Measurements from ENCODE around the gene PSD2. TPM values are rescaled to one million over a fixed set of nuclear protein-coding genes. Genes with fewer than 3 reads are reported as not detected.

PSD2 gene
- total and polyA plus RNA-seq, 2 donors from 2014 or later, result 0.09 to 0.13 TPM

DNA sequence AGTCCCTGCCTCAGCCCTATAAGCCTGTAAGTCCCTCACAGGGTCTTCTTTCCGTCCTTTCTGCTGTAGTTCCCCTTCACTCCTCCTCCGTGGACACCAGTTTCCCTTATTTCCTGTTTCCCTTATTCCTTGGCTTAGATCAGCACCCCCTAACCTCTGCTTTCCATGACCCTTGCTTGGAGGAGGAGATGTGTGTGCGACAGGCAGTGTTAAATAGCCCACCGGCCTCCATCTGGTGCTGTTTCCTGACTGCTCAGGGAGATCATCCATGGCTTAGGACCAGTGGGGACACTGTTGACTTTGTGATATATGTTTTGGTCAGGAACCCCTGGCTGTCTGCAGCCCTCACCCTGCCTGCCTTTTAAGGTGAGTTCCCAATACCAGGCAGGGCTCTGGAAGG, 34.1 kb upstream of the PSD2 start:
- no peak for TF ChIP-seq CTCF (IDR thresholded peaks at IDR 0.05; ENCODE audit: borderline replicate concordance, extremely low read depth, insufficient read depth)
- peaks cover 0 to 26% (median 8%) of the 10 kb centered on the region in 3 donors for H3K4me1 ChIP-seq (ENCODE audit: control insufficient read depth in 2 of 3, insufficient read depth in 2 of 3, low read depth in 1 of 3, low read length in 3 of 3)
- H3K9me3 ChIP-seq (ENCODE audit: control insufficient read depth in 2 of 3, insufficient read depth in 1 of 3, low read length in 3 of 3), result no peaks in the 10 kb centered on the region
- DNase-seq (no peak), FAIRE-seq (no peak)
- H3K27ac ChIP-seq (ENCODE audit: low read depth in 2 of 2, low read length in 2 of 2), result no peak overlapping the region
- no peak overlapping the region for H3K4me3 ChIP-seq (ENCODE audit: low read length in 3 of 3)
- intact Hi-C loops (cut with DNase I), result no loop called here
- no peaks in the 10 kb centered on the region for H3K36me3 ChIP-seq (ENCODE audit: control insufficient read depth in 2 of 3, insufficient read depth in 3 of 3, low read length in 3 of 3)
- no peak overlapping the region for H3K9ac ChIP-seq (ENCODE audit: low read length in 3 of 3)
- no peaks in the 10 kb centered on the region for H3K27me3 ChIP-seq (ENCODE audit: control insufficient read depth, insufficient read depth, low read length)

GRCh38 chr5:139762615-139763170, 32.9 kb upstream of the PSD2 start:
- DNase-seq, result peak; percentile 67 to 82 (median 78)
- Histone ChIP-seq H3K27me3 (ENCODE audit: control insufficient read depth, insufficient read depth, low read length) (no peaks in the 10 kb centered on the region), H3K36me3 (ENCODE audit: control insufficient read depth in 2 of 3, insufficient read depth in 3 of 3, low read length in 3 of 3) (no peaks in the 10 kb centered on the region), H3K4me3 (ENCODE audit: low read length in 3 of 3) (no peak overlapping the region), H3K4me1 (ENCODE audit: control insufficient read depth in 2 of 3, insufficient read depth in 2 of 3, low read depth in 1 of 3, low read length in 3 of 3) (peaks cover 0 to 26% (median 8%) of the 10 kb centered on the region in 3 donors), H3K9ac (ENCODE audit: low read length in 3 of 3) (no peak overlapping the region), H3K27ac (ENCODE audit: low read depth in 2 of 2, low read length in 2 of 2) (peak overlapping the region; percentile 29 to 32), H3K9me3 (ENCODE audit: control insufficient read depth in 2 of 3, insufficient read depth in 1 of 3, low read length in 3 of 3) (no peaks in the 10 kb centered on the region)
- TF ChIP-seq CTCF (IDR thresholded peaks at IDR 0.05; ENCODE audit: borderline replicate concordance, extremely low read depth, insufficient read depth), result no peak
- no peak for FAIRE-seq
- intact Hi-C loops (cut with DNase I), result no loop called here

DNA sequence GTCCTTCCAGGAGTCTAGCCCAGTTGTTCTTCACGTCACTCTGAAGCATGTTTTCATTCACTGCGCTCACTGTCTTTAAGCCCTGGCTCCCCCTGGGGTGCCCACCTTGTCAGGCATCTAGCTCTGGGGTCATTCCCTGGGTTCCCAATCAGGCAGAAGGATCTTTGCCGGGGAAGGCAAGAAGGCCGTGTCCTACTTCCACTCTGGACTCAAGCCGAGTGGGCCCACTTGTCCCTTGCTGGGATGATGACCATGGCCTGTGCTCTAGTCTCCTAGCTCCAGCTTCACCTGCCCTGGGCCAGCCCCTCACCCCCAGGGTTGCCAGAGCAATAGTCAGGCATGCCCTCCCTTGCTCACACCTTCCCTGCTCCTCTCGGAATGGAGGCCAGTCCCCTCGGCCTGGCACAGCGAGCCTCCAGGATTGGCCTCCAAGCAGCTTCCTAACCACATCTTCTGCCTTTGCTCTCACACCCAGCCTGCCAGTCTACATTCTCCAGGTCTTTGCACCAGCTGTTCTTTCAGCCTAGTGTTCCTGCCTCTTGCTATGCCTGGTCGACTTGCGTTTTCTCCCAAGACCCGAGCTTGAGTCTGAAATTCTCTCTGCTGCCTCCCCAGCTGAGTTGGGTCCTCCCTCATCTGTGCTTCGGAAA, 32.2 kb upstream of the PSD2 start:
- no peak for FAIRE-seq
- no peaks in the 10 kb centered on the region for H3K9me3 ChIP-seq (ENCODE audit: control insufficient read depth in 2 of 3, insufficient read depth in 1 of 3, low read length in 3 of 3)

More for the DNA sequence above, 32.2 kb upstream of the PSD2 start:
- intact Hi-C loops (cut with DNase I), result no loop called here
- no peak overlapping the region for H3K4me3 ChIP-seq (ENCODE audit: low read length in 3 of 3)
- TF ChIP-seq CTCF (IDR thresholded peaks at IDR 0.05; ENCODE audit: borderline replicate concordance, extremely low read depth, insufficient read depth), result no peak
- peak in 3 of 5 donors; percentile 60 to 65 (median 63) for DNase-seq
- H3K27me3 ChIP-seq (ENCODE audit: control insufficient read depth, insufficient read depth, low read length), result no peaks in the 10 kb centered on the region
- H3K27ac ChIP-seq (ENCODE audit: low read depth in 2 of 2, low read length in 2 of 2), result no peak overlapping the region
- H3K9ac ChIP-seq (ENCODE audit: low read length in 3 of 3), result no peak overlapping the region
- no peaks in the 10 kb centered on the region for H3K36me3 ChIP-seq (ENCODE audit: control insufficient read depth in 2 of 3, insufficient read depth in 3 of 3, low read length in 3 of 3)
- H3K4me1 ChIP-seq (ENCODE audit: control insufficient read depth in 2 of 3, insufficient read depth in 2 of 3, low read depth in 1 of 3, low read length in 3 of 3), result peaks cover 0 to 24% (median 13%) of the 10 kb centered on the region in 3 donors

Data from kidney (tissue), 14 donors.